PC-3 (cell line): ENCODE data around the gene PSMC3IP. TPM values are rescaled to one million over a fixed set of nuclear protein-coding genes. Genes with fewer than 3 reads are reported as not detected.
"Not testable (repeated sequence)": the region's sequence is repeated elsewhere in the genome, so short reads cannot be mapped to it uniquely, and the experiment has no call there.

Source experiments
- ATAC-seq: fragments of 200-7000 bp; cut with Tn5 transposase; 2 replicates; pipeline ENCODE4 v1.9.1; 2020; ENCODE audit warnings: mild to moderate bottlenecking, moderate library complexity
- BruUV-seq: library from RNA; stranded (reverse); fragments of 400-500 nt; replicated peaks from 2 replicates; lab custom pipeline; 2021; lab: Mats Ljungman, UMichigan
- CTCF ChIA-PET: fragments of 300-600 bp; sonication (Branson Sonifier 250); formaldehyde crosslinking; loops from one replicate; lab custom pipeline; 2022; ENCODE audit warnings: antibody characterized with exemption; lab: Charles Lee
- POLR2A ChIA-PET: fragments of 300-600 bp; sonication (Branson Sonifier 250); formaldehyde crosslinking; loops from one replicate; lab custom pipeline; 2022; ENCODE audit warnings: antibody characterized with exemption; ENCODE audit not compliant: unreplicated experiment; lab: Charles Lee
- DNase-seq: peaks from one replicate; pipeline ENCODE4 v3.0.0-alpha.2; 2015
- H2AFZ ChIP-seq: fragments of 300-600 bp; sonication (generic); 2 replicates; pipeline ENCODE4 v1.6.0; 2016; ENCODE audit warnings: antibody characterized with exemption, low read length
- H3F3A ChIP-seq: fragments of 300-600 bp; sonication (generic); one replicate; pipeline ENCODE4 v1.6.0; 2017; ENCODE audit warnings: antibody characterized with exemption, low read length, control low read depth, mild to moderate bottlenecking; ENCODE audit not compliant: unreplicated experiment
- H3K27ac ChIP-seq: fragments of 300-600 bp; sonication (generic); 2 replicates; pipeline ENCODE4 v1.5.1; 2016; ENCODE audit warnings: mild to moderate bottlenecking, low read length
- H3K27me3 ChIP-seq: fragments of 300-600 bp; sonication (generic); 2 replicates; pipeline ENCODE4 v1.6.1; 2016; ENCODE audit warnings: low read length, mixed read lengths
- H3K36me3 ChIP-seq: fragments of 300-600 bp; sonication (generic); 2 replicates; pipeline ENCODE4 v1.6.1; 2016; ENCODE audit warnings: low read depth, mixed run types, low read length, mixed read lengths
- H3K4me1 ChIP-seq: fragments of 300-600 bp; sonication (generic); 2 replicates; pipeline ENCODE4 v1.5.1; 2016; ENCODE audit warnings: low read length; ENCODE audit not compliant: insufficient read depth
- H3K4me2 ChIP-seq: fragments of 300-600 bp; sonication (generic); 2 replicates; pipeline ENCODE4 v1.6.0; 2016; ENCODE audit warnings: low read length
- H3K4me3 ChIP-seq: fragments of 300-600 bp; sonication (generic); 2 replicates; pipeline ENCODE4 v1.5.1; 2016; ENCODE audit warnings: mild to moderate bottlenecking, low read length, mixed read lengths
- H3K79me2 ChIP-seq: fragments of 300-600 bp; sonication (generic); 2 replicates; pipeline ENCODE4 v1.6.1; 2017; ENCODE audit warnings: low read length, mixed read lengths
- H3K9ac ChIP-seq: fragments of 300-600 bp; sonication (generic); 2 replicates; pipeline ENCODE4 v1.6.0; 2016; ENCODE audit warnings: mild to moderate bottlenecking, low read length
- H3K9me2 ChIP-seq: fragments of 300-600 bp; sonication (generic); replicated peaks from 2 replicates; pipeline ENCODE4 v1.6.1; 2016; ENCODE audit warnings: mixed run types, low read length, mixed read lengths
- H3K9me3 ChIP-seq: fragments of 300-600 bp; sonication (generic); 2 replicates; pipeline ENCODE4 v1.6.1; 2016; ENCODE audit warnings: low read length, mixed read lengths
- H4K20me1 ChIP-seq: fragments of 300-600 bp; sonication (generic); 2 replicates; pipeline ENCODE4 v1.6.1; 2016; ENCODE audit warnings: low read length, mixed read lengths
- EZH2 ChIP-seq: fragments of 300-600 bp; sonication (generic); IDR thresholded peaks from one replicate; pipeline ENCODE4 v1.6.1; 2017; ENCODE audit warnings: antibody characterized with exemption, mild to moderate bottlenecking, low read length; ENCODE audit not compliant: unreplicated experiment
- EZH2phosphoT487 ChIP-seq: fragments of 300-600 bp; sonication (generic); IDR thresholded peaks from 2 replicates; pipeline ENCODE4 v1.6.1; 2018; ENCODE audit warnings: mild to moderate bottlenecking, antibody characterized with exemption, low read length, borderline replicate concordance
- intact Hi-C: fragments of 100-400 bp; cut with micrococcal nuclease; formaldehyde crosslinking; loops from 2 replicates; pipeline ENCODE4 v1.9.0; 2023
- total RNA-seq: library from RNA; depleted of rRNA; stranded (reverse); fragments of >200 nt; gene quantifications from 2 replicates; pipeline ENCODE4 v1.2.3, GENCODE V29; 2014
- TF ChIP-seq, protein P1 (sequence below): fragments of 300-600 bp; sonication (generic); conservative IDR thresholded peaks from 2 replicates; pipeline ENCODE4 v1.5.1; 2017; ENCODE audit warnings: antibody characterized with exemption, low read depth, mild to moderate bottlenecking, low read length

PSMC3IP gene
- total RNA-seq, 1 experiment from 2014 or later: 20.3 TPM

DNA sequence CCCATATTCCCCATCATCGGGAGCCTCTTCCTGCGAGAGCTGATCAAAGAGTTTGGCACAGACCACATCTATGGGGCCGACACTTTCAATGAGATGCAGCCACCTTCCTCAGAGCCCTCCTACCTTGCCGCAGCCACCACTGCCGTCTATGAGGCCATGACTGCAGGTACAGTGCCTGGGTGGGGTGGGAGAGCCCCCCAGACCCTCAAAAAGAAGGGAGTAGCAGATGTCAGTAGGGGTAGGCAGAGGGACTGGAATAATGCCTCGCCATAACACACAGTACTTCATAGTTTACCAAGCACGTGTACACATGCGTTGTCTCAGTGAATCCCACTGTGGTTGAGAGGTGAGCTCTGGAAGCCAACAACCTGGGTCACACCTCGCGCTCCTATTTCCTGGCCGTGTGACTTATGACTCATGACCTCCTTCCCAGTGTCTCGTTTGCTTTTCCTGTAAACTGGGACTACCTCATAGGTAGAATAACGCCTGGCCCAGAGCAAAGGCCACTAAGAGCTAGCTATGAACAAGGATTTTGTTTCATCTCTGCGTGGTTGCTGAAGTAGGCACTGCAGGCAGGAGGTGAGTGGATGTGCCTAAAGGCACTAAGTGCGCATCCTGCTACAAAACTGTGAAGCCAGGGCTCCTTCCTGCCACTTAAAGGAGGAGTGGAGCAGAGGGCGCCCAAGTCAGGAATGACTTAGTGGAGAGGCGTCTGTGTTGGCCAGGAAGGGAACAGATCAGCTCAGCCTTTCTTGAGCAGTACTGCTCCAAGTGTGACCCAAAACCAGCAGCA lies 36.3 kb downstream of the PSMC3IP start:
- Histone ChIP-seq H3K27ac (peak overlapping the region; percentile 56), H3K9me3 (no peaks in the 10 kb centered on the region), H3K4me1 (peaks cover 17% of the 10 kb centered on the region), H2AFZ (no peak overlapping the region), H3K4me2 (peak overlapping the region; percentile 39), H3K4me3 (no peak overlapping the region), H3K36me3 (no peaks in the 10 kb centered on the region), H3F3A (no peaks in the 10 kb centered on the region), H3K79me2 (no peaks in the 10 kb centered on the region), H3K9me2 (no peaks in the 10 kb centered on the region), H3K27me3 (no peaks in the 10 kb centered on the region), H3K9ac (no peak overlapping the region), H4K20me1 (no peaks in the 10 kb centered on the region)
- peak; percentile 60 for ATAC-seq
- no TSS peak for BruUV-seq
- DNase-seq: peak; percentile 57
- no peak for TF ChIP-seq EZH2phosphoT487
- TF ChIP-seq EZH2: no peak
- TF ChIP-seq, protein P1, sequence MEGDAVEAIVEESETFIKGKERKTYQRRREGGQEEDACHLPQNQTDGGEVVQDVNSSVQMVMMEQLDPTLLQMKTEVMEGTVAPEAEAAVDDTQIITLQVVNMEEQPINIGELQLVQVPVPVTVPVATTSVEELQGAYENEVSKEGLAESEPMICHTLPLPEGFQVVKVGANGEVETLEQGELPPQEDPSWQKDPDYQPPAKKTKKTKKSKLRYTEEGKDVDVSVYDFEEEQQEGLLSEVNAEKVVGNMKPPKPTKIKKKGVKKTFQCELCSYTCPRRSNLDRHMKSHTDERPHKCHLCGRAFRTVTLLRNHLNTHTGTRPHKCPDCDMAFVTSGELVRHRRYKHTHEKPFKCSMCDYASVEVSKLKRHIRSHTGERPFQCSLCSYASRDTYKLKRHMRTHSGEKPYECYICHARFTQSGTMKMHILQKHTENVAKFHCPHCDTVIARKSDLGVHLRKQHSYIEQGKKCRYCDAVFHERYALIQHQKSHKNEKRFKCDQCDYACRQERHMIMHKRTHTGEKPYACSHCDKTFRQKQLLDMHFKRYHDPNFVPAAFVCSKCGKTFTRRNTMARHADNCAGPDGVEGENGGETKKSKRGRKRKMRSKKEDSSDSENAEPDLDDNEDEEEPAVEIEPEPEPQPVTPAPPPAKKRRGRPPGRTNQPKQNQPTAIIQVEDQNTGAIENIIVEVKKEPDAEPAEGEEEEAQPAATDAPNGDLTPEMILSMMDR: no peak
- POLR2A ChIA-PET: interaction anchor here (0.5 kb wide), 1 partner anchor 33 kb away, joined by 3 read pairs; no protein-coding TSS in a partner anchor
- intact Hi-C loops: no loop called here
- CTCF ChIA-PET: no interaction called here

DNA sequence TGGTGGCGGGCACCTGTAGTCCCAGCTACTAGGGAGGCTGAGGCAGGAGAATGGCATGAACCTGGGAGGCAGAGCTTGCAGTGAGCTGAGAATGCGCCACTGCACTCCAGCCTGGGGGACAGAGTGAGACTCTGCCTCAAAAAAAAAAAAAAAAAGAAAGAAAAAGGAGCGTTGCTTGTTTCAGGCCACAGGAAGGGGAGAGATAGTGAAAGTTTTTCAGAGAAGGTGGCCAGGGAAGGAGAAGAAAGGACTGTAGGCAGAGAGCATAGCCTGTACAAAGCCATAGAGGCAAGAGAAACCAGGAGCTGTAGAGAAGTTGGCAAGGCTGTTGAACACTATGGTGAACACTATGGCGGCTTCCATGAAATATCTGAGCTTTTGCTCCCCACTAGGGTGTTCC lies 37.0 kb downstream of the PSMC3IP start:
- POLR2A ChIA-PET, ATAC-seq, BruUV-seq, H3F3A ChIP-seq, H3K79me2 ChIP-seq, H3K27me3 ChIP-seq, H3K4me2 ChIP-seq, H3K36me3 ChIP-seq, H4K20me1 ChIP-seq, H3K4me3 ChIP-seq, H2AFZ ChIP-seq, H3K27ac ChIP-seq, DNase-seq, H3K9me2 ChIP-seq, intact Hi-C loops, H3K9me3 ChIP-seq, CTCF ChIA-PET, H3K9ac ChIP-seq: not testable (repeated sequence)
- H3K4me1 ChIP-seq: peaks cover 20% of the 10 kb centered on the region

DNA sequence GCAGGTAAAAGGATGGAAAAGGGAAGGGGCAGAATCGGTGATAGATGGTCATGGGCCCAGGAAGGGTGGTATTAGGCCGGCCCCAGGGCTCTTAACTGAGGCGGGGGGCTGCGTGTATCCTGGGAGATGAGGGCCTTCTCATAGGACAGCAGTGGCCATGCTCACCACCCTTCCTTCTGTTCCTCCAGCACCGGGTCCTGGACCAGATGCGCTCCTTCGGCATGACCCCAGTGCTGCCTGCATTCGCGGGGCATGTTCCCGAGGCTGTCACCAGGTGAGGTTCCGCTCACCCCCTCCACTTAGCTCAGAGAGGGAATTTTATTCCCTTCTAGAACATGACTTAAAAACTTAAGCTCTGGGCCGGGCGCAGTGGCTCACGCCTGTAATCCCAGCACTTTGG lies 39.0 kb downstream of the PSMC3IP start:
- Histone ChIP-seq H3F3A (no peaks in the 10 kb centered on the region), H3K36me3 (no peaks in the 10 kb centered on the region), H3K4me3 (no peak overlapping the region), H3K4me2 (no peak overlapping the region), H4K20me1 (no peaks in the 10 kb centered on the region), H3K9me3 (no peaks in the 10 kb centered on the region), H3K79me2 (no peaks in the 10 kb centered on the region), H3K27me3 (no peaks in the 10 kb centered on the region), H3K4me1 (peaks cover 23% of the 10 kb centered on the region), H3K9ac (no peak overlapping the region), H3K9me2 (no peaks in the 10 kb centered on the region), H3K27ac (no peak overlapping the region), H2AFZ (no peak overlapping the region)
- DNase-seq (no peak), ATAC-seq (no peak)
- intact Hi-C loops: no loop called here
- ChIA-PET CTCF (no interaction called here), POLR2A (no interaction called here)
- TF ChIP-seq EZH2phosphoT487 (no peak), EZH2 (no peak)
- TF ChIP-seq, protein P1: no peak
- BruUV-seq: no TSS peak
